BE2C (cell line): ENCODE data around the gene TIAM2.

Experiments used
- DNase-seq: peaks from one replicate; pipeline ENCODE4 v3.0.0-alpha.2; 2020
- H3K27me3 ChIP-seq: fragments of 250-450 bp; sonication (Bioruptor Pico); 2 replicates; pipeline ENCODE4 v1.5.1; 2020; ENCODE audit warnings: mild to moderate bottlenecking
- H3K36me3 ChIP-seq: fragments of 250-450 bp; sonication (Bioruptor Pico); 2 replicates; pipeline ENCODE4 v1.5.1; 2020; ENCODE audit warnings: mild to moderate bottlenecking
- H3K4me1 ChIP-seq: fragments of 250-450 bp; sonication (Bioruptor Pico); 2 replicates; pipeline ENCODE4 v1.5.1; 2020
- H3K4me3 ChIP-seq: 2 replicates; pipeline ENCODE4 v1.5.1; 2011; ENCODE audit warnings: low read depth, low read length
- H3K9me3 ChIP-seq: fragments of 250-450 bp; sonication (Bioruptor Pico); 2 replicates; pipeline ENCODE4 v1.5.1; 2020
- TF ChIP-seq, protein P1 (sequence below): IDR thresholded peaks from 2 replicates; pipeline ENCODE4 v1.5.1; 2012; ENCODE audit warnings: mild to moderate bottlenecking, low read depth, low read length

TIAM2 gene

DNA sequence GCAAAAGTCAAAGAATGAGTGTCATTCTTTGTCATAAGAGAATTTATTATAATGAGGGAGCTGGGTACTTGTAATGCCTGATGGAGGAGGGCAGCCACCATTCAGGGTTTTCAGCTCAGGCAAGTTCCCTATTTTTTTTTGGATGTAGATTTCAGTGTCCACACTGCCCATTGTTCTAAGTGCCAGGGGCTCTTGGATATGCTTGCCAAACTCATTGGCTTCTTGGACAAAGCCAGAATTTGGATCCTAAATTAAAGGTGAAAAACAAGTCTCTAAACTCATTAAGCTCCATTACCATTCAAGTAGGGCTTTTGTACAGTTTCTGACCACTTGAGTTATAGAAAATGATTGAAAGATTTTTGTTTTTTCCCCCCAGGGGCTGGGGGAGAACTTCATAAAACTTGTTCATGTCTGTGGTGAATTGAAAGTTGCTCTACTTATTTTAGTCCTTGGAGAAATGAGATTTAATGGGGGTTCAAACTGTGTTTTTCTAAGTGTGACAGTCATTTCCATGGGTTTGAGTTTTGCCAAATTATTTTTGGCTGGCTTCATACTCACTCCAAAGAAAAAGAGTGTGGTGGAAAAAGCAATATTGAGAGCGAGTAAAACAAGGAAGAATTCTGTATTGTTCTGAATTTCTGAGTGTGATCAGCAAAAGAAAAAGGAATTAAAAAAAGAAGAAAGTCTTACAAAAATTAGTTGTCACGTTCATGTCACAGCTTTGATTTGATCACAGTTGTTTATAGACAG is 46.0 kb downstream of the TIAM2 start:
- H3K4me1 ChIP-seq, result peaks cover 15% of the 10 kb centered on the region
- no peak for DNase-seq
- no peaks in the 10 kb centered on the region for H3K9me3 ChIP-seq
- H3K27me3 ChIP-seq, result no peaks in the 10 kb centered on the region
- H3K4me3 ChIP-seq, result no peak overlapping the region
- H3K36me3 ChIP-seq, result no peaks in the 10 kb centered on the region
- TF ChIP-seq, protein P1, sequence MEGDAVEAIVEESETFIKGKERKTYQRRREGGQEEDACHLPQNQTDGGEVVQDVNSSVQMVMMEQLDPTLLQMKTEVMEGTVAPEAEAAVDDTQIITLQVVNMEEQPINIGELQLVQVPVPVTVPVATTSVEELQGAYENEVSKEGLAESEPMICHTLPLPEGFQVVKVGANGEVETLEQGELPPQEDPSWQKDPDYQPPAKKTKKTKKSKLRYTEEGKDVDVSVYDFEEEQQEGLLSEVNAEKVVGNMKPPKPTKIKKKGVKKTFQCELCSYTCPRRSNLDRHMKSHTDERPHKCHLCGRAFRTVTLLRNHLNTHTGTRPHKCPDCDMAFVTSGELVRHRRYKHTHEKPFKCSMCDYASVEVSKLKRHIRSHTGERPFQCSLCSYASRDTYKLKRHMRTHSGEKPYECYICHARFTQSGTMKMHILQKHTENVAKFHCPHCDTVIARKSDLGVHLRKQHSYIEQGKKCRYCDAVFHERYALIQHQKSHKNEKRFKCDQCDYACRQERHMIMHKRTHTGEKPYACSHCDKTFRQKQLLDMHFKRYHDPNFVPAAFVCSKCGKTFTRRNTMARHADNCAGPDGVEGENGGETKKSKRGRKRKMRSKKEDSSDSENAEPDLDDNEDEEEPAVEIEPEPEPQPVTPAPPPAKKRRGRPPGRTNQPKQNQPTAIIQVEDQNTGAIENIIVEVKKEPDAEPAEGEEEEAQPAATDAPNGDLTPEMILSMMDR, result no peak

DNA sequence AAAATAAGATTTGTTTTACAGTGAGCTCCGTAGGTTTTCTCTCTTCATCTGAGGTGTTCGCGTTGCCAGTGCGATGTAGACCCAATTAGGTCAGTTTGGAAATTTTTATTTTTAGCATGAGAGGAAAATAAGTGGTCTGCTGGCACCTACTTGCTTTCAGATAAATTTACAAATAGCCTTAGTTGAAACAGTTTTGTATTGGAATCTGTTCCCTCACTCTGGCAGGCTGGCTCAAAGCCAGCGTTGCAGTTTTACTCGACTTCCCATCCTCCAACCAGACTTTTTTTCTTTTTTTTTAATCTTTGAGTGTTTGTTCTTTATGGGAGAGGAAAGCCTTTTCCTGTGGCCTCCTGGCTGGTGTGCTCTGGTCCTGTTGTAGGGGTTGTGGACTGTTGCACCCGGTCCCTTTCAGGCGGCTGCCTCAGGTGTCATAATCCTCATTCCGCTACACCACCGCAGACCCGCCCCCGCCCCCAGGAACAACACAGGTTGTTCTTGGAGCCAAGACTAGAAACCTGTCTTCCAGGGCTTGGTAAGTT is 46.7 kb downstream of the TIAM2 start:
- H3K9me3 ChIP-seq, result no peaks in the 10 kb centered on the region
- H3K36me3 ChIP-seq, result no peaks in the 10 kb centered on the region
- DNase-seq, result no peak
- no peaks in the 10 kb centered on the region for H3K27me3 ChIP-seq
- H3K4me1 ChIP-seq, result peaks cover 15% of the 10 kb centered on the region
- TF ChIP-seq, protein P1, result no peak
- H3K4me3 ChIP-seq, result no peak overlapping the region

DNA sequence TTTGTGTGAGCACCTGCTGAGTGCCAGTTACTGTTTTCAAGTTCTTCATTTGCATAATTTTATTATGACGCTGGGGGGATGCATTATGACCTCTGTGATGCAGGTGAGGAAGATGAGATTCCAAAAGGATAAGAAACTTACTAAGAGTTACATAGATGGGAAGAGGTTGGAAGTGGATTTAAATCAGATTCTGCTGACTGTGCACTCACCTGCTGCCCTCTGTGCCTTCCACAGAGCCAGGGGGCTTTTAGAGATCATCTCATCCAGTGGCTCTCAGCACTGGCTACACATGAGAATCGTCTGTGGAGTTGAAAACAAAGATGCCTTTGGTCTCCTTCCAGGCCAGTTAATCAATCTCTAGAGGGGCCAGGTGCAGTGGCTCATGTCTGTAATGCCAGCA is 47.9 kb downstream of the TIAM2 start:
- Histone ChIP-seq H3K36me3 (no peaks in the 10 kb centered on the region), H3K9me3 (no peaks in the 10 kb centered on the region), H3K4me1 (peaks cover 15% of the 10 kb centered on the region), H3K4me3 (no peak overlapping the region), H3K27me3 (no peaks in the 10 kb centered on the region)
- DNase-seq, result no peak
- TF ChIP-seq, protein P1, result no peak

DNA sequence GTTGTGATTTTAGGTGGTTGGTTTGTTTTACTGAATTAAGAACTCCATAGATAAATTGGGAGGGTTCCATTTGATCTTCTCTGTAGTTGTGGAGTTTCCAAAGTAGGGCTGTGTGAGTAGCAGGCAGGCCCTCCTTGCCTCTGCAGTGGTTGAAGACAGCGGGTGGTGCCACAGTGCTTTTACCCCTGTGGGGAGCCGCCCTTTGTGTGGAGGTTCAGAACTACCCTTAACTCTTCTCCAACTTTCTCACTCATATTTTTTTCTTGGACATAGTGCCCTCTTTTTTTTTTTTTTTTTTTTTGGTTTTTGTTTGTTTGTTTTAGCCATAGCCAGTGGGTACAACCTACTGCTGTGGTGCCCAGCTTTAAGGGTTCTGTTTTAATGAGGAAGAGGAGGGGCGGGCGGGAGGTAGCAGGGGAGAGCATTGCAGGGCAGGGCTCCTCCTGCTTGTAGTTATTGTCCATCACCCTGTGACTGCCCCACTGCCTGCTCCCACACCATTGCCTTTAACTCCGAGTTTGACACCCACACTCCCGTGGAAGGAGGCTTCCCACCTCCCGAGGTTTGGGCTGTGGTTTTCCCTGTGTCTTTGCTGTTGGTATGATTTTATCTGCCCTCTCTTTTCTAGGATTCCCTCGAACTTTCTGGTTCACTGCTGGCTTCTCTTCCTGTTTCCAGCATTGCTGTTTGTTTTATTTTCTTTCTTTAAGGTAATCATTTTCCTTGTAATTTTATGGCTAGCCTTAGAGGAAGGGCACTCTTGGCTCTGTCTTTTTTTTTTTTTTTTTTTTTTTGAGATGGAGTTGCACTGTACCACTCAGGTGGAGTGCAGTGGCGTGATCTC is 50.7 kb downstream of the TIAM2 start:
- TF ChIP-seq, protein P1, result no peak
- Histone ChIP-seq H3K4me1 (peaks cover 3% of the 10 kb centered on the region; the same call in 1 of the 2 replicates), H3K4me3 (no peak overlapping the region), H3K36me3 (no peaks in the 10 kb centered on the region), H3K27me3 (no peaks in the 10 kb centered on the region), H3K9me3 (no peaks in the 10 kb centered on the region)
- no peak for DNase-seq

DNA sequence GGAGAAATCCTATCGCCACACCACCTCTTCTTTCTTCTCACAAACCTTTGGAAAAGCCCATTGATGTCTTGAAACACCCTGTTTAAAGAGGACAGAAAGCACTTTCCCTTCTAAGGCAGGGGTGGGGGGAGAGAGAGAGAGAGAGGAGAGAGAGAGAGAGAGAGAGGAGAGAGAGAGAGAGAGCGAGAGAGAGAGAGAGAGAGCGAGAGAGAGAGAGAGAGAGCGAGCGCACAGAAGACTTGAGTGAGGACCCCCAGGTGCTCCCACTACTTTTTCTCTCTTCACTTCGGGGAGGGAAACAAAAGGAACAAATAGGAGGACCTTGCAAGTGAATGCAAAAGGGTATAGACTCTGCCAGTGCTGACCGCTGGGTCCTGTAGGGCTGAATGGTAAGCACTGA is 52.4 kb downstream of the TIAM2 start:
- H3K4me3 ChIP-seq, result no peak overlapping the region
- H3K36me3 ChIP-seq, result no peaks in the 10 kb centered on the region
- no peaks in the 10 kb centered on the region for H3K9me3 ChIP-seq
- TF ChIP-seq, protein P1, result no peak
- no peak for DNase-seq
- no peaks in the 10 kb centered on the region for H3K4me1 ChIP-seq
- no peaks in the 10 kb centered on the region for H3K27me3 ChIP-seq

DNA sequence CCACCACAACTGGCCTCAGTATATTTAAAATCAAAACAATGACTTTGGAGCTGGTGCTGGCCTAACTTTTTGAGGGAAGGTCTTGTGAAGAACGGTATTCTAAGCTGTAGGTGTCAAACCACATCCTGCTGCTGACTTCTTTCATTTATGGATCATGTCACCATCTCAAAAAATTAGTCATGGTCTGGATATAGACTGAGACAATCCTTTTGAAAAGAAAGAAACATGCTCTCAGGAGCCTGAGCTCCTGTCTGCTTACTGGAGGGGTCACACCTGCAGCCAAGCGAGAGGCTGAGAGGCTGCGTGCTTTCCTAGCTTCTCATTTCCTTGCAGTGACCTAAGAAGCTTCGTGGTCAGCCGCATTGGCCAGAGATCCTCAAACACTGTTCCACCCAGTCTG is 55.2 kb downstream of the TIAM2 start:
- Histone ChIP-seq H3K27me3 (no peaks in the 10 kb centered on the region), H3K9me3 (no peaks in the 10 kb centered on the region), H3K36me3 (no peaks in the 10 kb centered on the region), H3K4me1 (no peaks in the 10 kb centered on the region), H3K4me3 (no peak overlapping the region)
- TF ChIP-seq, protein P1, result no peak
- DNase-seq, result no peak
